Gastrocnemius medialis (tissue), 4 donors: Measurements from ENCODE around the gene TMEM61.

Experiments used
- CTCF ChIP-seq, 5 experiments: fragments of 450-650 bp in 3 of 5; fragments of 200-600 bp in 2 of 5; sonication (generic) in 2 of 5; IDR thresholded peaks in 4 of 5; conservative IDR thresholded peaks in 1 of 5; 1 replicate in 4 of 5; 2 replicates in 1 of 5; pipeline ENCODE4 v1.5.1; 2016 to 2019; ENCODE audit warnings: antibody characterized with exemption in 5 of 5, mild to moderate bottlenecking in 3 of 5, moderate library complexity in 3 of 5
- POLR2A ChIP-seq, 2 donors: fragments of 450-650 bp; IDR thresholded peaks; one replicate each; pipeline ENCODE4 v1.6.1; 2017; ENCODE audit warnings: antibody characterized with exemption in 2 of 2, mild to moderate bottlenecking in 2 of 2, moderate library complexity in 2 of 2

GRCh38 chr1:55001311-55001710 is 20.9 kb downstream of the TMEM61 start:
- no peak for TF ChIP-seq CTCF (IDR thresholded peaks at IDR 0.05 in 4 of 5, conservative IDR thresholded peaks at IDR 0.05 in 1 of 5)
- TF ChIP-seq POLR2A (IDR thresholded peaks at IDR 0.05) = no peak
